Stomach smooth muscle (tissue), 2 donors: ENCODE data around the gene GALNT9.

Source experiments
- H3K27ac ChIP-seq: one replicate; pipeline ENCODE4 v1.7.0; 2013; ENCODE audit warnings: mild to moderate bottlenecking, low read length, inconsistent platforms
- H3K27me3 ChIP-seq, 2 donors: one replicate each; pipeline ENCODE4 v1.7.0; 2013; ENCODE audit warnings: low read length in 2 of 2; ENCODE audit not compliant: insufficient read depth in 2 of 2, control insufficient read depth in 1 of 2
- H3K36me3 ChIP-seq, 2 donors: one replicate each; pipeline ENCODE4 v1.7.0; 2013; ENCODE audit warnings: low read length in 2 of 2; ENCODE audit not compliant: control insufficient read depth in 2 of 2, insufficient read depth in 2 of 2
- H3K4me1 ChIP-seq: one replicate; pipeline ENCODE4 v1.7.0; 2013; ENCODE audit warnings: low read length; ENCODE audit not compliant: control insufficient read depth, insufficient read depth
- H3K4me3 ChIP-seq, 2 donors: one replicate each; pipeline ENCODE4 v1.7.0; 2013; ENCODE audit warnings: low read length in 2 of 2
- H3K9ac ChIP-seq, 2 donors: one replicate each; pipeline ENCODE4 v1.7.0; 2013; ENCODE audit warnings: low read length in 2 of 2, mild to moderate bottlenecking in 1 of 2
- H3K9me3 ChIP-seq, 2 donors: one replicate each; pipeline ENCODE4 v1.7.0; 2013; ENCODE audit warnings: low read length in 2 of 2; ENCODE audit not compliant: control insufficient read depth in 2 of 2
- donor health status: healthy.
- donor health status: Pancreatic carcinoma.

Gene GALNT9

GRCh38 chr12:132169376-132169775, 160.0 kb downstream of the GALNT9 start:
- no peak overlapping the region for H3K4me3 ChIP-seq
- peaks cover 26 to 49% of the 10 kb centered on the region in 2 donors for H3K27me3 ChIP-seq
- no peak overlapping the region for H3K27ac ChIP-seq
- no peaks in the 10 kb centered on the region for H3K9me3 ChIP-seq
- no peaks in the 10 kb centered on the region for H3K36me3 ChIP-seq
- peaks cover 3% of the 10 kb centered on the region for H3K4me1 ChIP-seq
- no peak overlapping the region for H3K9ac ChIP-seq

DNA sequence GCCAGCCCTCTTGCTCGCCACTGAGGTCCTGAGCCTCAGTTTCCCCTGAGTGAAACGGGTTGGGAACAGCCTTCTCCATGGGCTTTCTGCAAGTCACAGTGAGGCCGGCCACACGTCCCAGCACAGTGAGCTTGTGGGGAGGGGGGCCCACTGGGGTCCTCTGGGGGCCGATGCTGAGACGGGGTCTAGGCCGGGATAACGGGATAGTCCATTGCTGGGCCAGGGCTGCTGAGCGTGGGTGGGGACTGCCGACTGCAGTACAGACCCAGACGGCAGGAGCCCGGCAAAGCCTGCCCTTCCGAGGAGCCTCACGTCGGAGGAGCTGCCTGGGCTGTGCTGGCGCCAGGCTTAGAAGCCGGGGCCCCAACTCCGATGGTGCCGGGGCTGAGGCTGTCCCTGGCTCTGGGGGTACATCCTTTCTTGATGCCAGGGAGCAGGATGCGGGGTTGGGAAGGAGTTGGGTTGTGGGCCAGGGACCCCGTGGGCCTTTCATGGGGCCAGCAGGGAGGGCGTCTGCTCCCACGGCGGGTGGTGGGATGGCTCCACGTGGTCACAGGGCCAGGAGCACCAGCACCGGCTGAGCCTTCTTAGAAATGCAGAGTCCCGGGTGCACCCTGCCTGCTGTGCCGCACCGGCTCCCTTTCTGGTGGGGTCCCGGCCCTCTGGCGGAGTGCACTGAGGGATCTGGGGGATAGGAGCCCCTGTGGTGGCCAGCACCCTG, 160.9 kb downstream of the GALNT9 start:
- Histone ChIP-seq H3K36me3 (no peaks in the 10 kb centered on the region), H3K9ac (no peak overlapping the region), H3K9me3 (no peaks in the 10 kb centered on the region), H3K4me1 (peaks cover 3% of the 10 kb centered on the region), H3K27me3 (peaks cover 23 to 44% of the 10 kb centered on the region in 2 donors), H3K4me3 (no peak overlapping the region), H3K27ac (no peak overlapping the region)

DNA sequence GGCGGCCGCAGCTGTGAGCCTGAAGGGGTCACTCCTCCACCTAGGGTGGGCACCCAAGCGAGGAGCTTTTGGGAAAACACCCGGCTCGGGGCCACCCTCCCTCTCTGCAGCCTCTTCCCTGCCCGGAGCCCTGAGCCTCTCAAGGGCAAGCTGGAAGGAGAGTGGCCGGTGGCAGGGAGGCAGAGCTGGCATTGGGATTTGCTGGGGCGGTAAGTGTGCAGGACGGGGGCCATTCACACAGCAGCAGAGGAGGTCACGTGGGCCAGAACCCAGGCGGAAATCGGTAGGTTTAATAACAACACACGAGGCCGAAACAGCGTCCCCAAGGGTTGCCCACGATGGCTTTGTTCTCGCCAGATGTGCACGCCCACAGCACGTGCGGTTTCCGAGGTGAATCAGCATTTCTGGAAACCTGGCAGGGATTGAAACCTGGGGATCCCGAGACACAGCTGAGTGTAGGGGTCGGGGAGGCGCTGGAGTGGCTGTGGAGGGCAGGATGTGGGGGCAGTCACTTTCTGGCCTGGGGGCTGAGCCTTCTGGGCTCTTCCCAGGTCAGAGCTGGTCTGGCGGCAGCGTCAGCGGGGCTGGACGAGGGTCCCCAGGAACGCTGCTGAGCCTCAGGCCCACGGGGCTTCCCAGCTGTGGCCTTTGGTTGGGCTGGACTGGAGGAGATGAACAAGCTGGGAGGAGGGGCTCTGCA, 161.6 kb downstream of the GALNT9 start:
- H3K9ac ChIP-seq = no peak overlapping the region
- H3K27me3 ChIP-seq = peaks cover 23 to 41% of the 10 kb centered on the region in 2 donors
- H3K9me3 ChIP-seq = no peaks in the 10 kb centered on the region
- no peak overlapping the region for H3K27ac ChIP-seq
- H3K4me1 ChIP-seq = peaks cover 10% of the 10 kb centered on the region
- no peak overlapping the region for H3K4me3 ChIP-seq
- H3K36me3 ChIP-seq = no peaks in the 10 kb centered on the region

DNA sequence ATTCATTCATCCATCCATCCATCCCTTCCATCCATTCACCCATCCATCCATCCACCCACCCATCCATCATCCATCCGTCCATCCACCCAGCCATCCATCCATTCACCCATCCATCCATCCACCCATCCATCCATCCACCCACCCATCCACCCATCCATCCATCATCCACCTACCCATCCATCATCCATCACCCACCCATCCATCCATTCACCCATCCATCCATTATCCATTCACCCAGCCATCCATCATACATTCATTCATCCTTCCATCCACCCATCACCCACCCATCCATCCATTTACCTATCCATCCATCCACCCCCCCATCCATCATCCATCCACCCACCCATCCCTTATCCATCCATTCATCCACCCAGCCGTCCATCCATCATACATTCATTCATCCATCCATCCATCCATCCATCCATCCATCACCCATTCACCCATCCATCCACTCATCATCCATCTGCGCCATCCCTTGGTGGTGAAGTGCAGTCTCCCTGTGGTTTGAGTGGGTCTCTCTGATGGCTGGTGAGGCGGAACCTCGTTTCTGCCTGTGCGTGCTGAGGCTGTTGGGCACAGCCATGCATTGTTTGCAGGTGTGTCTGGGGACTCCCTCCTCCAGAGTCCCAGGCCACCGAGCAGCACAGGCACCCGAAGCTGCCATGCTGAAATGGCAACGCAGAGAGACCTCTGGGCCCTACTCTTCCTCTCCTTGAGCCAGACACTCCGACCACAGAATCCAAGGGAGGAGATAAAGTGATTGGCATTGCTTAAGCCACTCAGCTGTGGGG, 162.4 kb downstream of the GALNT9 start:
- Histone ChIP-seq H3K27ac (no peak overlapping the region), H3K36me3 (no peaks in the 10 kb centered on the region), H3K4me1 (peaks cover 13% of the 10 kb centered on the region), H3K9ac (no peak overlapping the region), H3K9me3 (no peaks in the 10 kb centered on the region), H3K27me3 (peaks cover 23 to 39% of the 10 kb centered on the region in 2 donors), H3K4me3 (no peak overlapping the region)

GRCh38 chr12:132166093-132166492, 163.3 kb downstream of the GALNT9 start:
- peaks cover 16 to 30% of the 10 kb centered on the region in 2 donors for H3K27me3 ChIP-seq
- H3K4me1 ChIP-seq = peaks cover 13% of the 10 kb centered on the region
- H3K36me3 ChIP-seq = no peaks in the 10 kb centered on the region
- no peak overlapping the region for H3K9ac ChIP-seq
- no peak overlapping the region for H3K27ac ChIP-seq
- H3K4me3 ChIP-seq = no peak overlapping the region
- no peaks in the 10 kb centered on the region for H3K9me3 ChIP-seq

DNA sequence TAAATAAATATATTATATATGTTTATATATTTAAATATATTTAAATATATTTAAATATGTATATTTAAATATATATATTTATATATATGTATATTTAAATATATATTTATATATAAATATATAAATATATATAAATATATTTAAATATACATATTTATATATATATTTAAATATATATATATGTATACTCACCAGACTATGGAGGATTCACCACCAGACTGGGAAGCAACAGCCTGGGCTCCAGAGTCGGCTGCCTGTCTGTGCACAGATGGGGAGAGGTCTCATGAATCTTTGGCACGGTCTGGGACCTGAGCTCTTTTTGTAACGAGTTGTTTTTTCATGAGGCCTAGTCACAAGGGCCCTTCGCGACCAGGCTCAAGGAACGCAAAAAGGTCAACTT, 163.8 kb downstream of the GALNT9 start:
- no peaks in the 10 kb centered on the region for H3K9me3 ChIP-seq
- peaks cover 11 to 25% of the 10 kb centered on the region in 2 donors for H3K27me3 ChIP-seq
- H3K9ac ChIP-seq = no peak overlapping the region

GRCh38 chr12:132164426-132164825, 165.0 kb downstream of the GALNT9 start:
- Histone ChIP-seq H3K9ac (no peak overlapping the region), H3K36me3 (no peaks in the 10 kb centered on the region), H3K4me3 (no peak overlapping the region), H3K4me1 (peaks cover 10% of the 10 kb centered on the region), H3K27me3 (peaks cover 4 to 15% of the 10 kb centered on the region in 2 donors), H3K9me3 (no peaks in the 10 kb centered on the region), H3K27ac (no peak overlapping the region)

More for the DNA sequence above, 163.8 kb downstream of the GALNT9 start:
- Histone ChIP-seq H3K4me1 (peaks cover 13% of the 10 kb centered on the region), H3K36me3 (no peaks in the 10 kb centered on the region), H3K27ac (no peak overlapping the region), H3K4me3 (no peak overlapping the region)

DNA sequence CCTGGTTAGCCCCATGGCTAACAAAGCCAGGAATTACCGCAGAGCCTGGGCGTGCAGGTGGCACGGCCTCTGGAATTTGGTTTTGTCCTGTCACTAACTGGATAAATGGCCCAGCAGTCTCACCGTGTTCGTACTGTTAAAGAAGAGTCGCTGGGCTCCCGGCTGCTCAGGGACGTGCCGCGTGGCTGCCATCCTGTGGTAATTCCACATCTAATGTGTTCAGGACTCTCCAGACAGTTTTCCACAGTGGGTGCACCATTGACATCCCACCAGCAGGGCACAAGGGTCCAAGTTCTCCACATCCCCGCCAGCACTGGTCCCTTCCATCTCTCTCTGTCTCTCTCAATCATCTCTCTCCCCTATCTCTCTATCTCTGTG, 165.5 kb downstream of the GALNT9 start:
- Histone ChIP-seq H3K9me3 (no peaks in the 10 kb centered on the region), H3K4me1 (peaks cover 10% of the 10 kb centered on the region), H3K9ac (no peak overlapping the region), H3K27ac (no peak overlapping the region), H3K4me3 (no peak overlapping the region), H3K36me3 (no peaks in the 10 kb centered on the region), H3K27me3 (peaks cover 4 to 15% of the 10 kb centered on the region in 2 donors)

DNA sequence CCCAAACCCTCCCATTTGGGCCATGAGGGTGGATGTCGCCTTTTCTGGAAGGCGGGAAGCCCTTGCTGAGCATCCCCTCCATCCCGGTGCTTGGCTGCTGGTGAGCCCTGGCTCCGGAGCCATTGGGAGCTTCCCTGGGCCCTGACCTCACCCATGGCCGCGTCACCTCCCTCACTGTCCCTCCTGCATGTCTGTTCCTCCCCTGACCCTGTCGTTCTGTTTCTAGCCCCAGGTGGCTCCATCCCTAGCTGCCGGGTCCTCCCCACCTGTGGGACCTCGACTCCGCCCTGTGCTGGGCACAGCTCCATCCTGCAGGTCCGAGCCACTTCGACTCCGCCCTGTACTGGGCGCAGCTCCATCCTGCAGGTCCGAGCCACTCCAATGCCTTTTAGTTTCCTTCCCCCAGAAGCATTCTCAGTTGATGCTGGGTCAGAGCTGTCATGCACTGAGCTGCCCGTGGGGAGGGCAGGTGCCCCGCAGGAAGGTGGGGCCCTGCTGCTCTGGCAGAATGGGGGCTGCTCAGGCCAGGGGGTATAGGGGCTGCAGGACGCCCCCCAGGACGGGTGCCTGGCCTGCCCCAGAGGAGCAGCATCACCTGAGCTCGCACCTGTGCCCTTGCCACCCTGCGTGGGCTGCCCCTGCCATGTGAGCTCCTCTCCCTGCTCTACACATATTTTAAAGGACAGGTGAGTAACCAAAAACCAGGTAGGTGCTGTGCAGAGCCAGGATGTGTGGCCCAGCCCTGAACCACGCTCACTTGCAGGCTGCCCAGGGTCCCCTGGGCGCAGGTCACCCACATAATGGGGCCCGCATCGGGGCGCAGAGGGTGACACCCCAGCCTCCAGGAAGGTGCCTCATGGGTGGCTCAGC, 166.1 kb downstream of the GALNT9 start:
- Histone ChIP-seq H3K9me3 (no peaks in the 10 kb centered on the region), H3K4me1 (peaks cover 10% of the 10 kb centered on the region), H3K36me3 (no peaks in the 10 kb centered on the region), H3K9ac (no peak overlapping the region), H3K27ac (no peak overlapping the region), H3K27me3 (peaks cover 4 to 10% of the 10 kb centered on the region in 2 donors), H3K4me3 (peak overlapping the region in 1 of 2 donors; percentile 22)

DNA sequence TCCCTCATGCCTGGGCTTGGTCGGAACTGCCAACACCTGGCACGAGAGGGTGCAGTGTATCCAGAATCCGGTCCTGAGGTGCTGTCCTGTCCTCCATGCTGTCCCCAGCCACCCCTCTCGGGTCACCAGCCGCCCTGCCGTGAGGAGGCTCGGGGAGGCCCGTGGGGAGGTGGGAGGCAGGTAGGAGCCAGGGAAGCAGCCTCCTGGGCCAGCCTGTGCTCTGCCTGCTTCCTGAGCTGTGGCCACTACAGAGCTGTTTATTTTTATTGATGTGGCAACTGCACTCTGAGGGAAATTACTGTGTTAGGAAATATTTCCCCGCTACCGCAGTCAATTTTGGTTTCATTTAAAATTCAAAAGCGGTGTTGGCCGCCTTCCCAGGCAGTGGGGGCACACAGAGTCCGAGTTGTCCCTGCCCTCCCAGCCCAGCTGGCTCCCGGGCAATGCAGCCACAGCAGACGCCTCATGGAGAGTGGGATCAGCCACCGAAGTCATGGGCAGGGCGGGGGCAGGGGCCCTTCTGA, 166.8 kb downstream of the GALNT9 start:
- H3K4me3 ChIP-seq = peak overlapping the region in 1 of 2 donors; percentile 22
- peaks cover 4 to 7% of the 10 kb centered on the region in 2 donors for H3K27me3 ChIP-seq
- H3K36me3 ChIP-seq = peaks cover 0 to 5% of the 10 kb centered on the region in 2 donors
- H3K9me3 ChIP-seq = no peaks in the 10 kb centered on the region
- peaks cover 10% of the 10 kb centered on the region for H3K4me1 ChIP-seq
- no peak overlapping the region for H3K27ac ChIP-seq
- peak overlapping the region in 1 of 2 donors; percentile 42 for H3K9ac ChIP-seq
